Activated naive CD4-positive, alpha-beta T cell treated with anti-CD3 and anti-CD28 coated beads, Interleukin-2, amount 10 ng/mL, durations not matched to agents 7 days and 5 days (primary cell): Measurements from ENCODE around the gene RSF1.
"Not testable (repeated sequence)": the region's sequence is repeated elsewhere in the genome, so short reads cannot be mapped to it uniquely, and the experiment has no call there.

Experiments used
- CTCF ChIA-PET: fragments of 350-600 bp; sonication (Branson Sonifier 250); formaldehyde crosslinking; loops from one replicate; lab custom pipeline; 2021; ENCODE audit warnings: antibody characterized with exemption; lab: Charles Lee
- DNase-seq: peaks from one replicate; pipeline ENCODE4 v3.0.0-alpha.2; 2020
- H3K27ac Mint-ChIP-seq: one replicate; pipeline ENCODE4 v1.8.0; 2021; ENCODE audit warnings: mild to moderate bottlenecking, moderate library complexity, mixed read lengths
- H3K27me3 Mint-ChIP-seq: one replicate; pipeline ENCODE4 v1.8.0; 2021; ENCODE audit warnings: mild to moderate bottlenecking, mixed read lengths
- H3K36me3 Mint-ChIP-seq: one replicate; pipeline ENCODE4 v1.8.0; 2021; ENCODE audit warnings: mixed read lengths
- H3K4me1 Mint-ChIP-seq: one replicate; pipeline ENCODE4 v1.8.0; 2021; ENCODE audit warnings: mixed read lengths
- H3K4me3 Mint-ChIP-seq: one replicate; pipeline ENCODE4 v1.8.0; 2021; ENCODE audit warnings: mild to moderate bottlenecking, moderate library complexity, mixed read lengths
- H3K9me3 Mint-ChIP-seq: one replicate; pipeline ENCODE4 v1.8.0; 2021; ENCODE audit warnings: mixed read lengths

The RSF1 gene, protein sequence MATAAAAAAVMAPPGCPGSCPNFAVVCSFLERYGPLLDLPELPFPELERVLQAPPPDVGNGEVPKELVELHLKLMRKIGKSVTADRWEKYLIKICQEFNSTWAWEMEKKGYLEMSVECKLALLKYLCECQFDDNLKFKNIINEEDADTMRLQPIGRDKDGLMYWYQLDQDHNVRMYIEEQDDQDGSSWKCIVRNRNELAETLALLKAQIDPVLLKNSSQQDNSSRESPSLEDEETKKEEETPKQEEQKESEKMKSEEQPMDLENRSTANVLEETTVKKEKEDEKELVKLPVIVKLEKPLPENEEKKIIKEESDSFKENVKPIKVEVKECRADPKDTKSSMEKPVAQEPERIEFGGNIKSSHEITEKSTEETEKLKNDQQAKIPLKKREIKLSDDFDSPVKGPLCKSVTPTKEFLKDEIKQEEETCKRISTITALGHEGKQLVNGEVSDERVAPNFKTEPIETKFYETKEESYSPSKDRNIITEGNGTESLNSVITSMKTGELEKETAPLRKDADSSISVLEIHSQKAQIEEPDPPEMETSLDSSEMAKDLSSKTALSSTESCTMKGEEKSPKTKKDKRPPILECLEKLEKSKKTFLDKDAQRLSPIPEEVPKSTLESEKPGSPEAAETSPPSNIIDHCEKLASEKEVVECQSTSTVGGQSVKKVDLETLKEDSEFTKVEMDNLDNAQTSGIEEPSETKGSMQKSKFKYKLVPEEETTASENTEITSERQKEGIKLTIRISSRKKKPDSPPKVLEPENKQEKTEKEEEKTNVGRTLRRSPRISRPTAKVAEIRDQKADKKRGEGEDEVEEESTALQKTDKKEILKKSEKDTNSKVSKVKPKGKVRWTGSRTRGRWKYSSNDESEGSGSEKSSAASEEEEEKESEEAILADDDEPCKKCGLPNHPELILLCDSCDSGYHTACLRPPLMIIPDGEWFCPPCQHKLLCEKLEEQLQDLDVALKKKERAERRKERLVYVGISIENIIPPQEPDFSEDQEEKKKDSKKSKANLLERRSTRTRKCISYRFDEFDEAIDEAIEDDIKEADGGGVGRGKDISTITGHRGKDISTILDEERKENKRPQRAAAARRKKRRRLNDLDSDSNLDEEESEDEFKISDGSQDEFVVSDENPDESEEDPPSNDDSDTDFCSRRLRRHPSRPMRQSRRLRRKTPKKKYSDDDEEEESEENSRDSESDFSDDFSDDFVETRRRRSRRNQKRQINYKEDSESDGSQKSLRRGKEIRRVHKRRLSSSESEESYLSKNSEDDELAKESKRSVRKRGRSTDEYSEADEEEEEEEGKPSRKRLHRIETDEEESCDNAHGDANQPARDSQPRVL (N-terminal part only)

DNA sequence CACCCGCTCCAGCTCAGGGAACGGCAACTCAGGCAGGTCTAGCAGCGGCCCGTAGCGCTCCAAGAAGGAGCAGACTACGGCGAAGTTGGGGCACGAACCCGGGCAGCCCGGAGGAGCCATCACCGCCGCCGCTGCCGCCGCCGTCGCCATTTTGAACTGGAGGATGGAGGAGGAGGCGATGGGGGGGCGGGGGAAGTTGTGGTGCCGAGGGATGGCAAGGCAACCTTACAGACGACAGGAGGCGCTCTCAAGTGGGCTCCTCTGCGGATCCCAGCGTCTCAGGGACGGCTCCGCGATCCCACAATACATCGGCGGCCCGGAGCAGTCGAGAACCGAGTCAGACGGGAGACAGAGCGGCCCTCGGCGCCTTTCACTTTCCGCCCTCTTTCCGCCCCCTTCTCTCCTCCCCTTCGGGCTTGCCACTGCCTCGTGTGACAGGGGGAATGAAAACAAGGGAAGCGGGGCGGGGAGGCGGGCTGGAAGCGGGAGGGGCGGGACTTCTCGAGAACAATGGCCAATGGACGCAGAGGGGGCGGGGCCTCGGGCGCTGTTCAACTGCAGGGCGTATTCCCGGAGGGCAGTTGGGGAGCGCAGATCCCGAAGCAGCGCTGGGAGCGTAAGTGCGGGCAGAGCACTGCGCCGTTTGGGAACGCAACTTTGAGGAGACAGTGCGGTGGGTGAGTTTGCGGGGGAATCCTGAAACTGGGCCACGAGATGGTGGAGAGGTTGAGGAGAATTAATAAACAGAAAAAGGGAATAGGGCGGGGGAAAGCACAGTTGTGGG lies at the start of gene RSF1, which contains the start of gene AAMDC:
RSF1 (minus strand) TSS at position 158 of the 784 bp plus-strand sequence; CDS start at position 150, 8 bp downstream.
AAMDC (plus strand) TSS at position 580 of the 784 bp plus-strand sequence. CDS start 21,353 bp downstream, outside the sequence.
- DNase-seq, result peak; percentile 99
- H3K27me3 Mint-ChIP-seq, result peaks cover 5% of the 10 kb centered on the region
- no peaks in the 10 kb centered on the region for H3K9me3 Mint-ChIP-seq
- CTCF ChIA-PET, result interaction anchor here (1.6 to 2.7 kb wide), 2 partner anchors 174 to 222 kb away, joined by 4 to 14 read pairs; partner anchors contain the start of gene INTS4
- H3K36me3 Mint-ChIP-seq, result peaks cover 9% of the 10 kb centered on the region
- peak within 1 kb of the TSS; percentile 96 for H3K4me3 Mint-ChIP-seq
- peak within 1 kb of the TSS; percentile 97 for H3K27ac Mint-ChIP-seq
- peaks cover 29% of the 10 kb centered on the region for H3K4me1 Mint-ChIP-seq

- no peak for DNase-seq
- CTCF ChIA-PET, result no interaction called here
- no peaks in the 10 kb centered on the region for H3K4me1 Mint-ChIP-seq
- H3K9me3 Mint-ChIP-seq, result no peaks in the 10 kb centered on the region
- no peaks in the 10 kb centered on the region for H3K27me3 Mint-ChIP-seq
- peaks cover 20% of the 10 kb centered on the region for H3K36me3 Mint-ChIP-seq
- no peak overlapping the region for H3K27ac Mint-ChIP-seq
- no peak overlapping the region for H3K4me3 Mint-ChIP-seq
Observed at GRCh38 chr11:77868744-77869143, 48.2 kb upstream of the RSF1 start.

- Mint-ChIP-seq H3K4me1 (no peaks in the 10 kb centered on the region), H3K4me3 (no peak overlapping the region), H3K9me3 (no peaks in the 10 kb centered on the region), H3K27ac (no peak overlapping the region), H3K27me3 (no peaks in the 10 kb centered on the region), H3K36me3 (peaks cover 16% of the 10 kb centered on the region)
- CTCF ChIA-PET, result no interaction called here
- DNase-seq, result no peak
Observed at GRCh38 chr11:77866336-77866735, 45.8 kb upstream of the RSF1 start.

DNA sequence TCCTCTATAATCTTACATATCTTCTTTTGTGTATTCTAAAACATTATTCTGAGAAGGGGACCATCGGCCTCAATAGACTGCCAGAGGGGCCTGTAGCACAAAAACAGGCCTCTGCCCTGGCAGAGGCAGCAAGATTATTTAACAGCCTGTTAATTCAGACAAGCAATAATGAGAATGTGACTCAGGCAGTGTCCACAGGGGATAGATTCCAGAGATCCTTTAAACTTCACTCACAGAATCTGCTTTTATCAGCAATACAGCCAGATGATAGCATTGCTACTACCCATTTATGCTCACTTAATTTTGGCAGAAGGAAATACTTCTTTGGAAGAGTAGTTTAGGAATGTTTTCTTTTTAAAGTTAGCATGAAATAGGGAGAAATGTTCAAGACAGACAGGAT lies 45.3 kb upstream of the RSF1 start:
- CTCF ChIA-PET, result no interaction called here
- no peak overlapping the region for H3K27ac Mint-ChIP-seq
- peaks cover 14% of the 10 kb centered on the region for H3K36me3 Mint-ChIP-seq
- DNase-seq, result no peak
- no peaks in the 10 kb centered on the region for H3K9me3 Mint-ChIP-seq
- H3K27me3 Mint-ChIP-seq, result no peaks in the 10 kb centered on the region
- no peak overlapping the region for H3K4me3 Mint-ChIP-seq
- no peaks in the 10 kb centered on the region for H3K4me1 Mint-ChIP-seq

- peaks cover 11% of the 10 kb centered on the region for H3K36me3 Mint-ChIP-seq
- H3K4me3 Mint-ChIP-seq, H3K9me3 Mint-ChIP-seq, H3K27ac Mint-ChIP-seq, DNase-seq, H3K4me1 Mint-ChIP-seq, CTCF ChIA-PET, H3K27me3 Mint-ChIP-seq: not testable (repeated sequence)
Observed at GRCh38 chr11:77861444-77861843, 40.9 kb upstream of the RSF1 start.

DNA sequence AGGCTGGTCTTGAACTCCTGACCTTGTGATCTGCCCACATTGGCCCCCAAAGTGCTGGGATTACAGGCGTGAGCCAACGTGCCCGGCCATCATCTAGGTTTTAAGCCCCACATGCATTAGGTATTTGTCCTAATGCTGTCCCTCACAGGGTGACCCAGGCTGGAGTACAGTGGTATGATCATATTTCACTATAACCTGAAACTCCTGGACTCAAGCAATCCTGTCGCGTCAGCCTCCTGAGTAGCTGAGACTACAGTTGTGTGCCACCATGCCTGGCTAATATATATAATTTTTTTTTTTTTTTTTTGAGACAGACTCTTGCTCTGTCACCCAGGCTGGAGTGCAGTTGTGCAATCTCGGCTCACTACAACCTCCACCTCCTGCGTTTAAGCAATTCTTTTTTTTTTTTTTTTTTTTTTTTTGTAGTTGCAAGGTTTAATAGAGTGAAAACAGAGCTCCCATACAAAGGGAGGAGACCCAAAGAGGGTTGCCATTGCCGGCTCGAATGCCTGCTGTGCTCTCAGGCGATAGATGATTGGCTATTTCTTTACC lies 37.5 kb upstream of the RSF1 start:
- H3K4me3 Mint-ChIP-seq, CTCF ChIA-PET, H3K27ac Mint-ChIP-seq, H3K27me3 Mint-ChIP-seq, DNase-seq, H3K4me1 Mint-ChIP-seq: not testable (repeated sequence)
- H3K36me3 Mint-ChIP-seq, result peaks cover 28% of the 10 kb centered on the region
- peaks cover 21% of the 10 kb centered on the region for H3K9me3 Mint-ChIP-seq

- Mint-ChIP-seq H3K36me3 (peaks cover 30% of the 10 kb centered on the region), H3K4me1 (no peaks in the 10 kb centered on the region), H3K27ac (no peak overlapping the region), H3K9me3 (peaks cover 21% of the 10 kb centered on the region), H3K4me3 (no peak overlapping the region), H3K27me3 (no peaks in the 10 kb centered on the region)
- DNase-seq, result no peak
- CTCF ChIA-PET, result interaction anchor here (0.7 kb wide), 1 partner anchor 31 kb away, joined by 3 read pairs; no protein-coding TSS in a partner anchor
Observed at GRCh38 chr11:77854838-77855237, 34.3 kb upstream of the RSF1 start.

- no peaks in the 10 kb centered on the region for H3K27me3 Mint-ChIP-seq
- no peak for DNase-seq
- H3K27ac Mint-ChIP-seq, result no peak overlapping the region
- peaks cover 19% of the 10 kb centered on the region for H3K9me3 Mint-ChIP-seq
- no peaks in the 10 kb centered on the region for H3K4me1 Mint-ChIP-seq
- peaks cover 24% of the 10 kb centered on the region for H3K36me3 Mint-ChIP-seq
- H3K4me3 Mint-ChIP-seq, result no peak overlapping the region
- CTCF ChIA-PET, result no interaction called here
Observed at GRCh38 chr11:77851503-77851902, 31.0 kb upstream of the RSF1 start.

GRCh38 chr11:77843700-77844099 lies 23.2 kb upstream of the RSF1 start:
- H3K4me1 Mint-ChIP-seq, H3K27me3 Mint-ChIP-seq, DNase-seq, H3K4me3 Mint-ChIP-seq, H3K27ac Mint-ChIP-seq, CTCF ChIA-PET: not testable (repeated sequence)
- H3K36me3 Mint-ChIP-seq, result peaks cover 17% of the 10 kb centered on the region
- peaks cover 11% of the 10 kb centered on the region for H3K9me3 Mint-ChIP-seq

GRCh38 chr11:77842441-77843121 lies 22.1 kb upstream of the RSF1 start:
- H3K4me1 Mint-ChIP-seq, result no peaks in the 10 kb centered on the region
- H3K36me3 Mint-ChIP-seq, result peaks cover 17% of the 10 kb centered on the region
- H3K27me3 Mint-ChIP-seq, result no peaks in the 10 kb centered on the region
- H3K9me3 Mint-ChIP-seq, result peaks cover 11% of the 10 kb centered on the region
- no peak for DNase-seq
- CTCF ChIA-PET, result no interaction called here
- no peak overlapping the region for H3K4me3 Mint-ChIP-seq
- no peak overlapping the region for H3K27ac Mint-ChIP-seq

DNA sequence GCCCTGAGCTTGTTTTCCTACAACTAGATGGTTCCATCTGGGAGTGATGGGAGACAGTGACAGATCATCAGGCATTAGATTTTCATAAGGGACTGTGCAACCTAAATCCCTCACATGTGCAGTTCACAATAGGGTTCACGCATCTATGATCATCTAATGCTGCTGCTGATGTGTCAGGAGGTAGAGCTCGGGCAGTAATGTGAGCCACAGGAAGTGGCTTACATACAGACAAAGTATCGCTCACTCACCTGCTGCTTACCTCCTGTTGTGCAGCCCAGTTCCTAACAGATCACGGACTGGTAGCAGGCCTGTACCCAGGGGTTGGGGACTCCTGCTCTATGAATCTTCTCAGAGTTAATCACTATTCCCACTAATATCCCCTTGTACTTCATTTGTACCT lies 12.8 kb upstream of the RSF1 start:
- CTCF ChIA-PET, result no interaction called here
- H3K4me3 Mint-ChIP-seq, result no peak overlapping the region
- H3K36me3 Mint-ChIP-seq, result no peaks in the 10 kb centered on the region
- H3K27me3 Mint-ChIP-seq, result no peaks in the 10 kb centered on the region
- H3K27ac Mint-ChIP-seq, result no peak overlapping the region
- no peaks in the 10 kb centered on the region for H3K4me1 Mint-ChIP-seq
- peaks cover 5% of the 10 kb centered on the region for H3K9me3 Mint-ChIP-seq
- no peak for DNase-seq

DNA sequence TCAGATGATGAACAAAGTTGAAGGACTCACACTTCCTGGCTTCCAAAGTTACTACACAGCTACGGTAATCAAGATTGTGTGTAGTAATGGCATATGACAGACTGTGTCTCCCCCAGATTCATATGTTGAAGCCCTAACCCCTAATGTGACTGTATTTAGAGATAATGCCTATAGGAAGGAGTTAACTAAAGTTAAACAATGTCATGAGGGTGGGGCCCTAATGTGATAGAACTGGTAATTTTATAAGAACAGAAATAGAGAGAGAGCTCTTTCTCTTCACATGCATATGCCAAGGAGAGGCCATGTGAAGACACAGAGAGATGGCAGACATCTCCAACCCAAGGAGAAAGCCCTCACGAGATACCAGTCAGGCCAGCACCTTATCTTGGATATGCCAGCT lies 8.4 kb upstream of the RSF1 start:
- no peaks in the 10 kb centered on the region for H3K4me1 Mint-ChIP-seq
- no peak overlapping the region for H3K4me3 Mint-ChIP-seq
- H3K9me3 Mint-ChIP-seq, result peaks cover 5% of the 10 kb centered on the region
- no peak for DNase-seq
- H3K27ac Mint-ChIP-seq, result no peak overlapping the region
- H3K27me3 Mint-ChIP-seq, result no peaks in the 10 kb centered on the region
- CTCF ChIA-PET, result no interaction called here
- H3K36me3 Mint-ChIP-seq, result no peaks in the 10 kb centered on the region
